ENCODE measurements around the gene C2orf69. TPM values are rescaled to one million over a fixed set of nuclear protein-coding genes. Genes with fewer than 3 reads are reported as not detected.

Gene C2orf69

GRCh38 chr2:199973703-199974102 lies 62.6 kb downstream of the C2orf69 start:
- Histone ChIP-seq H3K9me3 (replicated peaks; ENCODE audit: low read length) (no peaks in the 10 kb centered on the region), H3K4me3 (ENCODE audit: low read length) (no peak overlapping the region), H3K9ac (ENCODE audit: low read depth, low read length) (no peak overlapping the region), H3K4me2 (ENCODE audit: low read length) (no peak overlapping the region), H3K36me3 (ENCODE audit: insufficient read depth, low read length) (peaks cover 1% of the 10 kb centered on the region), H3K4me1 (ENCODE audit: control insufficient read depth, insufficient read depth, low read length) (peaks cover 13% of the 10 kb centered on the region), H3K27me3 (ENCODE audit: control insufficient read depth, insufficient read depth, low read length) (no peaks in the 10 kb centered on the region)

- H3K4me1 ChIP-seq (ENCODE audit: control insufficient read depth, insufficient read depth, low read length): peaks cover 24% of the 10 kb centered on the region
- no peak overlapping the region for H3K4me2 ChIP-seq (ENCODE audit: low read length)
- H3K27me3 ChIP-seq (ENCODE audit: control insufficient read depth, insufficient read depth, low read length): no peaks in the 10 kb centered on the region
Measured at GRCh38 chr2:199975273-199975895, 64.3 kb downstream of the C2orf69 start.

More at GRCh38 chr2:199975273-199975895, 64.3 kb downstream of the C2orf69 start:
- Histone ChIP-seq H3K4me3 (ENCODE audit: low read length) (no peak overlapping the region), H3K36me3 (ENCODE audit: insufficient read depth, low read length) (no peaks in the 10 kb centered on the region), H3K9me3 (replicated peaks; ENCODE audit: low read length) (no peaks in the 10 kb centered on the region), H3K9ac (ENCODE audit: low read depth, low read length) (no peak overlapping the region)

Small RNAs within 50 kb of the gene (small RNA-seq; reads per million reads assigned to genes)
- gene AC108032.1 (not detected), gene RN7SL717P (not detected)
